ENCODE measurements around the gene ZCCHC2.

GRCh38 chr18:62512996-62513395 lies 9.8 kb upstream of the ZCCHC2 start:
- TF ChIP-seq CTCF (IDR thresholded peaks at IDR 0.05): no peak
- TF ChIP-seq POLR2A (IDR thresholded peaks at IDR 0.05): no peak

Data from esophagus squamous epithelium (tissue), 4 donors.